LNCAP (cell line): Measurements from ENCODE around the gene SPIB.

Source experiments
- CTCF ChIP-seq: fragments of 450-650 bp; IDR thresholded peaks from 2 replicates; pipeline ENCODE4 v1.5.1; 2017; ENCODE audit warnings: mild to moderate bottlenecking

The SPIB gene

GRCh38 chr19:50384685-50385535 is 33.8 kb upstream of the SPIB start:
- no peak for TF ChIP-seq CTCF

- no peak for TF ChIP-seq CTCF
Observed at GRCh38 chr19:50387176-50387867, 31.4 kb upstream of the SPIB start.

GRCh38 chr19:50387868-50388245 is 30.9 kb upstream of the SPIB start:
- TF ChIP-seq CTCF, result no peak

GRCh38 chr19:50392759-50393158 is 26.0 kb upstream of the SPIB start:
- no peak for TF ChIP-seq CTCF

- TF ChIP-seq CTCF, result no peak
Observed at GRCh38 chr19:50393589-50393988, 25.1 kb upstream of the SPIB start.

- TF ChIP-seq CTCF, result no peak
Observed at GRCh38 chr19:50394017-50394416, 24.7 kb upstream of the SPIB start.

GRCh38 chr19:50398675-50399367 is 19.9 kb upstream of the SPIB start:
- TF ChIP-seq CTCF, result no peak
